ENCODE results near the gene TSHZ2. TPM values are rescaled to one million over a fixed set of nuclear protein-coding genes. Genes with fewer than 3 reads are reported as not detected.

The TSHZ2 gene
- total RNA-seq, 1 experiment from 2014 or later, result 0.07 TPM

- no peak for DNase-seq (ENCODE audit: low read depth, low spot score)
- Histone ChIP-seq H3K4me1 (ENCODE audit: control insufficient read depth in 1 of 2, insufficient read depth in 2 of 2, low read length in 2 of 2) (no peaks in the 10 kb centered on the region), H3K9ac (ENCODE audit: low read length) (no peak overlapping the region), H3K4me2 (ENCODE audit: low read length) (no peak overlapping the region), H3K4me3 (replicated peaks in 1 of 2; ENCODE audit: low read depth in 1 of 2, low read length in 2 of 2) (no peak overlapping the region), H3K27ac (ENCODE audit: low read depth, low read length) (no peak overlapping the region), H2AFZ (ENCODE audit: low read depth, low read length, poor library complexity, severe bottlenecking) (no peak overlapping the region), H3K9me2 (ENCODE audit: insufficient read depth) (no peaks in the 10 kb centered on the region), H3K27me3 (ENCODE audit: insufficient read depth, low read length) (no peaks in the 10 kb centered on the region), H3K9me3 (ENCODE audit: control insufficient read depth in 1 of 2, insufficient read depth in 1 of 2, low read depth in 1 of 2, low read length in 2 of 2) (peaks cover 0 to 3% of the 10 kb centered on the region in 2 experiments; a peak in 1 of 4 replicates), H3K36me3 (ENCODE audit: control insufficient read depth in 1 of 2, insufficient read depth in 2 of 2, low read length in 2 of 2) (no peaks in the 10 kb centered on the region), H4K20me1 (ENCODE audit: insufficient read depth) (no peaks in the 10 kb centered on the region), H3K79me2 (ENCODE audit: insufficient read depth, low read length) (no peaks in the 10 kb centered on the region)
- TF ChIP-seq, protein P1, sequence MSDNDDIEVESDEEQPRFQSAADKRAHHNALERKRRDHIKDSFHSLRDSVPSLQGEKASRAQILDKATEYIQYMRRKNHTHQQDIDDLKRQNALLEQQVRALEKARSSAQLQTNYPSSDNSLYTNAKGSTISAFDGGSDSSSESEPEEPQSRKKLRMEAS (IDR thresholded peaks at IDR 0.05), result no peak
- TF ChIP-seq REST (IDR thresholded peaks at IDR 0.05; ENCODE audit: low read depth) (no peak), TCF7L2 (IDR thresholded peaks at IDR 0.05; ENCODE audit: borderline replicate concordance, extremely low read depth, insufficient read depth, insufficient read length) (no peak), EZH2 (IDR thresholded peaks at IDR 0.05) (no peak), FOSL1 (IDR thresholded peaks at IDR 0.05; ENCODE audit: low read depth) (no peak), EGR1 (IDR thresholded peaks at IDR 0.05; ENCODE audit: low read depth) (no peak), SP1 (IDR thresholded peaks at IDR 0.05; ENCODE audit: low read depth) (no peak), CEBPB (IDR thresholded peaks at IDR 0.05; ENCODE audit: low read depth) (no peak), ELF1 (IDR thresholded peaks at IDR 0.05; ENCODE audit: borderline replicate concordance, low read depth) (no peak), RAD21 (IDR thresholded peaks at IDR 0.05; ENCODE audit: low read depth) (no peak), ZFX (IDR thresholded peaks at IDR 0.05) (no peak)
- TF ChIP-seq, protein P2, sequence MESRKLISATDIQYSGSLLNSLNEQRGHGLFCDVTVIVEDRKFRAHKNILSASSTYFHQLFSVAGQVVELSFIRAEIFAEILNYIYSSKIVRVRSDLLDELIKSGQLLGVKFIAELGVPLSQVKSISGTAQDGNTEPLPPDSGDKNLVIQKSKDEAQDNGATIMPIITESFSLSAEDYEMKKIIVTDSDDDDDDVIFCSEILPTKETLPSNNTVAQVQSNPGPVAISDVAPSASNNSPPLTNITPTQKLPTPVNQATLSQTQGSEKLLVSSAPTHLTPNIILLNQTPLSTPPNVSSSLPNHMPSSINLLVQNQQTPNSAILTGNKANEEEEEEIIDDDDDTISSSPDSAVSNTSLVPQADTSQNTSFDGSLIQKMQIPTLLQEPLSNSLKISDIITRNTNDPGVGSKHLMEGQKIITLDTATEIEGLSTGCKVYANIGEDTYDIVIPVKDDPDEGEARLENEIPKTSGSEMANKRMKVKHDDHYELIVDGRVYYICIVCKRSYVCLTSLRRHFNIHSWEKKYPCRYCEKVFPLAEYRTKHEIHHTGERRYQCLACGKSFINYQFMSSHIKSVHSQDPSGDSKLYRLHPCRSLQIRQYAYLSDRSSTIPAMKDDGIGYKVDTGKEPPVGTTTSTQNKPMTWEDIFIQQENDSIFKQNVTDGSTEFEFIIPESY (IDR thresholded peaks at IDR 0.05; ENCODE audit: extremely low read depth, insufficient replicate concordance, low read length), result no peak
- TF ChIP-seq, protein P3, sequence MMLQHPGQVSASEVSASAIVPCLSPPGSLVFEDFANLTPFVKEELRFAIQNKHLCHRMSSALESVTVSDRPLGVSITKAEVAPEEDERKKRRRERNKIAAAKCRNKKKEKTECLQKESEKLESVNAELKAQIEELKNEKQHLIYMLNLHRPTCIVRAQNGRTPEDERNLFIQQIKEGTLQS (IDR thresholded peaks at IDR 0.05), result no peak
- TF ChIP-seq, protein P4, sequence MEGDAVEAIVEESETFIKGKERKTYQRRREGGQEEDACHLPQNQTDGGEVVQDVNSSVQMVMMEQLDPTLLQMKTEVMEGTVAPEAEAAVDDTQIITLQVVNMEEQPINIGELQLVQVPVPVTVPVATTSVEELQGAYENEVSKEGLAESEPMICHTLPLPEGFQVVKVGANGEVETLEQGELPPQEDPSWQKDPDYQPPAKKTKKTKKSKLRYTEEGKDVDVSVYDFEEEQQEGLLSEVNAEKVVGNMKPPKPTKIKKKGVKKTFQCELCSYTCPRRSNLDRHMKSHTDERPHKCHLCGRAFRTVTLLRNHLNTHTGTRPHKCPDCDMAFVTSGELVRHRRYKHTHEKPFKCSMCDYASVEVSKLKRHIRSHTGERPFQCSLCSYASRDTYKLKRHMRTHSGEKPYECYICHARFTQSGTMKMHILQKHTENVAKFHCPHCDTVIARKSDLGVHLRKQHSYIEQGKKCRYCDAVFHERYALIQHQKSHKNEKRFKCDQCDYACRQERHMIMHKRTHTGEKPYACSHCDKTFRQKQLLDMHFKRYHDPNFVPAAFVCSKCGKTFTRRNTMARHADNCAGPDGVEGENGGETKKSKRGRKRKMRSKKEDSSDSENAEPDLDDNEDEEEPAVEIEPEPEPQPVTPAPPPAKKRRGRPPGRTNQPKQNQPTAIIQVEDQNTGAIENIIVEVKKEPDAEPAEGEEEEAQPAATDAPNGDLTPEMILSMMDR (IDR thresholded peaks at IDR 0.05 in 2 of 3, conservative IDR thresholded peaks at IDR 0.05 in 1 of 3; ENCODE audit: borderline replicate concordance in 1 of 3, insufficient read depth in 1 of 3, low read depth in 2 of 3, low read length in 2 of 3), result no peak
- POLR2A ChIA-PET, result no interaction called here
- RAD21 ChIA-PET (ENCODE audit: low non-redundant PET in 1 of 2, low total read pairs in 2 of 2, uncharacterized antibody in 2 of 2, unreplicated experiment in 2 of 2), result no interaction called here
- CTCF ChIA-PET, result no interaction called here
- no TSS peak for BruUV-seq (replicated peaks)
- no peak for ATAC-seq
- intact Hi-C loops (cut with micrococcal nuclease), result no loop called here
Measured at GRCh38 chr20:52999040-52999439, 26.9 kb downstream of the TSHZ2 start.

Measured in HCT116 (cell line).